Esophagus muscularis mucosa (tissue), 4 donors: ENCODE measurements around the gene MUC2. TPM values are rescaled to one million over a fixed set of nuclear protein-coding genes. Genes with fewer than 3 reads are reported as not detected.

Source experiments
- DNase-seq: peaks from one replicate; pipeline ENCODE4 v3.0.0-alpha.2; 2017; ENCODE audit errors: extremely low spot score
- H3K27ac ChIP-seq, 4 donors: fragments of 200-600 bp; sonication (generic); replicated peaks in 1 of 4; 1 replicate in 3 of 4; 2 replicates in 1 of 4; pipeline ENCODE4 v1.5.1; 2016 to 2019; ENCODE audit warnings: mild to moderate bottlenecking in 1 of 4
- H3K27me3 ChIP-seq, 4 donors: fragments of 200-600 bp; sonication (generic); one replicate each; pipeline versions ENCODE4 v1.5.1 to v1.6.0; 2016 to 2019
- H3K36me3 ChIP-seq, 4 donors: fragments of 200-600 bp; sonication (generic); one replicate each; pipeline ENCODE4 v1.5.1; 2016 to 2019
- H3K4me1 ChIP-seq, 4 donors: fragments of 200-600 bp; sonication (generic); one replicate each; pipeline ENCODE4 v1.5.1; 2016 to 2019
- H3K4me3 ChIP-seq, 4 donors: fragments of 200-600 bp; sonication (generic); 1 replicate in 2 of 4; 2 replicates in 2 of 4; pipeline ENCODE4 v1.5.1; 2016 to 2019; ENCODE audit warnings: mild to moderate bottlenecking in 4 of 4, moderate library complexity in 1 of 4
- H3K9me3 ChIP-seq, 4 donors: fragments of 200-600 bp; sonication (generic); 1 replicate in 3 of 4; 2 replicates in 1 of 4; pipeline ENCODE4 v1.5.1; 2016 to 2019
- EP300 ChIP-seq: sonication (generic); formaldehyde crosslinking; IDR thresholded peaks from one replicate; pipeline ENCODE4 v1.6.1; 2017; ENCODE audit warnings: antibody characterized with exemption
- POLR2A ChIP-seq: fragments of 450-650 bp; IDR thresholded peaks from one replicate; pipeline ENCODE4 v1.6.1; 2017; ENCODE audit warnings: antibody characterized with exemption, moderate library complexity, mild to moderate bottlenecking, low read depth
- POLR2AphosphoS5 ChIP-seq, 2 donors: sonication (generic); formaldehyde crosslinking; IDR thresholded peaks; one replicate each; pipeline ENCODE4 v1.6.1; 2017; ENCODE audit warnings: antibody characterized with exemption in 2 of 2
- WGBS: methylation state at CpG from one replicate; pipeline ENCODE4 v1.1.5; 2018; 5-methylcytosine and 5-hydroxymethylcytosine counted together
- intact Hi-C: fragments of 100-400 bp; cut with DNase I; formaldehyde crosslinking; loops from one replicate; pipeline ENCODE4 v1.15.1; 2023
- total RNA-seq, 4 donors: library from RNA; depleted of rRNA; stranded (reverse); fragments of >200 nt; gene quantifications; one replicate each; pipeline versions ENCODE4 v1.1.0 to v1.2.1, GENCODE V29; 2016
- TF ChIP-seq, protein P1 (sequence below), 3 experiments: fragments of 200-600 bp in 2 of 3; fragments of 450-650 bp in 1 of 3; sonication (generic) in 2 of 3; IDR thresholded peaks; one replicate each; pipeline ENCODE4 v1.5.1; 2017 to 2019; ENCODE audit warnings: antibody characterized with exemption in 3 of 3, mild to moderate bottlenecking in 2 of 3, moderate library complexity in 1 of 3

MUC2 gene
- total RNA-seq, 4 donors from 2014 or later: 0.34 TPM; not detected in 3

DNA sequence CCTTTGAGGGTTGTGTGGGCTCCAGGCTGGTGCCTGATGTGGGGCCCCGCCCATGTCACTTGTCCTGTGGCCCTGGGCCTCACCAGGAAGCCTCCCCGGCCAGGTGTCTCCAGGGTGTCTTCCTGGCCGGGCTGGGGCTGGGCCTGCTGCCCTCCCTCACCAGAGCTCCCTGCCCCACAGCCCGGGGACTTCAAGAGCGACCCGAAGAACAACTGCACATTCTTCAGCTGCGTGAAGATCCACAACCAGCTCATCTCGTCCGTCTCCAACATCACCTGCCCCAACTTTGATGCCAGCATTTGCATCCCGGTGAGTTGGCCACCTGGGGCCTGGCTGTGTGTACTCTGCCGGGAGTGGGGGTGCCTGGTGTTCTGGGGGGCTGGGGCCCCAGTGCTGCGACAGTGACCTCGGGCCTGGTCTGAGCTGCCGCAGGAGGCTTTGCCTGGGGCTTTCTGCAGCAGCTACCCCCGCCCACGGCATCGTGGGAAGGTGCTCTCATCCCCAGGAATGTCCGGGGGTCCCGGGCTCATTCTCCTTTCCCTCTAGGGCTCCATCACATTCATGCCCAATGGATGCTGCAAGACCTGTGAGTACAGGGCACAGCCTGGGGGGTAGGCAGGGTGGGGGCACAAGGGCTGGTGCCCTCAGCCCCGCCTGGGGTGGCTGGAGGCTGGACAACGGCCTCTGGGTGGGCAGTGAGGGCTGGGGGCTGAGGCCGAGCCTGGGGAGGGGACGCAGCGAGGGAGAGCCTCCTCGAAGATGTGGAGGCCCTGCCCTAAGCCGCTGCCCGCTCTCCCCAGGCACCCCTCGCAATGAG is 34.6 kb downstream of the MUC2 start:
- TF ChIP-seq, protein P1, sequence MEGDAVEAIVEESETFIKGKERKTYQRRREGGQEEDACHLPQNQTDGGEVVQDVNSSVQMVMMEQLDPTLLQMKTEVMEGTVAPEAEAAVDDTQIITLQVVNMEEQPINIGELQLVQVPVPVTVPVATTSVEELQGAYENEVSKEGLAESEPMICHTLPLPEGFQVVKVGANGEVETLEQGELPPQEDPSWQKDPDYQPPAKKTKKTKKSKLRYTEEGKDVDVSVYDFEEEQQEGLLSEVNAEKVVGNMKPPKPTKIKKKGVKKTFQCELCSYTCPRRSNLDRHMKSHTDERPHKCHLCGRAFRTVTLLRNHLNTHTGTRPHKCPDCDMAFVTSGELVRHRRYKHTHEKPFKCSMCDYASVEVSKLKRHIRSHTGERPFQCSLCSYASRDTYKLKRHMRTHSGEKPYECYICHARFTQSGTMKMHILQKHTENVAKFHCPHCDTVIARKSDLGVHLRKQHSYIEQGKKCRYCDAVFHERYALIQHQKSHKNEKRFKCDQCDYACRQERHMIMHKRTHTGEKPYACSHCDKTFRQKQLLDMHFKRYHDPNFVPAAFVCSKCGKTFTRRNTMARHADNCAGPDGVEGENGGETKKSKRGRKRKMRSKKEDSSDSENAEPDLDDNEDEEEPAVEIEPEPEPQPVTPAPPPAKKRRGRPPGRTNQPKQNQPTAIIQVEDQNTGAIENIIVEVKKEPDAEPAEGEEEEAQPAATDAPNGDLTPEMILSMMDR (IDR thresholded peaks at IDR 0.05): no peak
- TF ChIP-seq POLR2A (no peak), POLR2AphosphoS5 (IDR thresholded peaks at IDR 0.05) (no peak), EP300 (no peak)
- no peak for DNase-seq

DNA sequence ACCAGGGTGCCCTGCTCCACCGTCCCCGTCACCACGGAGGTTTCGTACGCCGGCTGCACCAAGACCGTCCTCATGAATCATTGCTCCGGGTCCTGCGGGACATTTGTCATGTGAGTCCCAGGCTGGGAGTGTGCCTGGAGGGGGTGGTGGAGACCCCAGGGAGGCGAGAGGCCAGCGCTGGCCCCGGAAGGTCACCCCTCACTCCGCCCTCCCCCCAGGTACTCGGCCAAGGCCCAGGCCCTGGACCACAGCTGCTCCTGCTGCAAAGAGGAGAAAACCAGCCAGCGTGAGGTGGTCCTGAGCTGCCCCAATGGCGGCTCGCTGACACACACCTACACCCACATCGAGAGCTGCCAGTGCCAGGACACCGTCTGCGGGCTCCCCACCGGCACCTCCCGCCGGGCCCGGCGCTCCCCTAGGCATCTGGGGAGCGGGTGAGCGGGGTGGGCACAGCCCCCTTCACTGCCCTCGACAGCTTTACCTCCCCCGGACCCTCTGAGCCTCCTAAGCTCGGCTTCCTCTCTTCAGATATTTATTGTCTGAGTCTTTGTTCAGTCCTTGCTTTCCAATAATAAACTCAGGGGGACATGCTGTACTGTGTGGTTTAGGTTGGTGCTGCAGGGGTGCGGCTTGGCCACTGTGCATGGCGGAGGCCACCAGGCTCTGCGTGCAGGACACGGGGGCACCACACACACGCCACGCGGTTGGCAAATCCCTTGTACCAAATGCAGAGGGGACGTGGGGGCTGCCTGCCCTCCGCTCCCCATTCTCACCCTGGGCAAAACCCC is 35.4 kb downstream of the MUC2 start:
- 90% methylated on average over 39 of the region's 39 CpGs for WGBS
- intact Hi-C loops: no loop called here
- no peaks in the 10 kb centered on the region for H3K4me1 ChIP-seq
- H3K9me3 ChIP-seq: no peaks in the 10 kb centered on the region
- H3K27me3 ChIP-seq: peaks cover 0 to 66% (median 0%) of the 10 kb centered on the region in 4 donors
- H3K27ac ChIP-seq: no peak overlapping the region
- TF ChIP-seq, protein P1 (IDR thresholded peaks at IDR 0.05): no peak
- TF ChIP-seq EP300 (no peak), POLR2A (no peak), POLR2AphosphoS5 (IDR thresholded peaks at IDR 0.05) (no peak)
- H3K4me3 ChIP-seq: no peak overlapping the region
- no peaks in the 10 kb centered on the region for H3K36me3 ChIP-seq
- no peak for DNase-seq

More for the DNA sequence above, 34.6 kb downstream of the MUC2 start:
- intact Hi-C loops: no loop called here
- Histone ChIP-seq H3K4me1 (no peaks in the 10 kb centered on the region), H3K36me3 (no peaks in the 10 kb centered on the region), H3K9me3 (no peaks in the 10 kb centered on the region), H3K4me3 (no peak overlapping the region), H3K27ac (no peak overlapping the region), H3K27me3 (peaks cover 0 to 72% (median 0%) of the 10 kb centered on the region in 4 donors)
- 87% methylated on average over 7 of the region's 28 CpGs for whole genome bisulfite sequencing

DNA sequence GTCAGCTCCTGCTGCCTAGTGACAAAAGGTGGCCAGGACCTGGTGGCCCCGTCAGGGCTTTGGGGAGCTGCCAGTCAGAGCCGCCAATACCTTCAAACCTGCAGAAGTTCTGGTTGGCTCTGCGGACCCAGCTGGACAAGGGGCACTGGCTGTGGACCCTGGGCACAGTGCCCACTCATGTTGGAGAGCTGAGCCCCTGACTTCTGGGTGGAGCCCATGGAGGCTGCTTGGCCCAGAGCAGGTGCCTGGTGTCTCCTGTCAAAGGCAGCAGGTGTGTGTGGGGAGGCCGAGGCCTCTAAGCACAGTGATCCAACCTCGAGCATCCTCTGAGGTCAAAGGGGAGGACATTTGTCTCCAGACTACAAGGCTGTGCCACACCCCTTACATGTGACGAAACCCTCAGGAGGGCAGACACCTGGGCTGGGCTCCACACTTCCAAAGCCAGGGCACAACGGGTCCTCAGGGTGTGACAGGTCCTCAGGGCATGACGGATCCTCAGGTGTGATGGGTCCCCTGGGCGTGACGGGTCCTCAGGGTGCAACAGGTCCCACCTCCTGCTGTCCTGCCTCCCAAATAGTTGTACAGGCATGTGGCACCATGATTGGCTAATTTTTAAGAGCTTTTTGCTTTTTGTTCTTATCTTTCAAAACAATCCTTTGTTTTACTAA is 37.0 kb downstream of the MUC2 start:
- TF ChIP-seq POLR2A: no peak
- no peak for TF ChIP-seq EP300
- TF ChIP-seq POLR2AphosphoS5 (IDR thresholded peaks at IDR 0.05): no peak
- TF ChIP-seq, protein P1 (IDR thresholded peaks at IDR 0.05): no peak
- no peak for DNase-seq
- no peak overlapping the region for H3K27ac ChIP-seq
- no peak overlapping the region for H3K4me3 ChIP-seq
- H3K36me3 ChIP-seq: no peaks in the 10 kb centered on the region
- H3K9me3 ChIP-seq: no peaks in the 10 kb centered on the region
- WGBS: 71% methylated on average over 7 of the region's 10 CpGs
- H3K27me3 ChIP-seq: peaks cover 0 to 63% (median 0%) of the 10 kb centered on the region in 4 donors
- intact Hi-C loops: no loop called here
- no peaks in the 10 kb centered on the region for H3K4me1 ChIP-seq

DNA sequence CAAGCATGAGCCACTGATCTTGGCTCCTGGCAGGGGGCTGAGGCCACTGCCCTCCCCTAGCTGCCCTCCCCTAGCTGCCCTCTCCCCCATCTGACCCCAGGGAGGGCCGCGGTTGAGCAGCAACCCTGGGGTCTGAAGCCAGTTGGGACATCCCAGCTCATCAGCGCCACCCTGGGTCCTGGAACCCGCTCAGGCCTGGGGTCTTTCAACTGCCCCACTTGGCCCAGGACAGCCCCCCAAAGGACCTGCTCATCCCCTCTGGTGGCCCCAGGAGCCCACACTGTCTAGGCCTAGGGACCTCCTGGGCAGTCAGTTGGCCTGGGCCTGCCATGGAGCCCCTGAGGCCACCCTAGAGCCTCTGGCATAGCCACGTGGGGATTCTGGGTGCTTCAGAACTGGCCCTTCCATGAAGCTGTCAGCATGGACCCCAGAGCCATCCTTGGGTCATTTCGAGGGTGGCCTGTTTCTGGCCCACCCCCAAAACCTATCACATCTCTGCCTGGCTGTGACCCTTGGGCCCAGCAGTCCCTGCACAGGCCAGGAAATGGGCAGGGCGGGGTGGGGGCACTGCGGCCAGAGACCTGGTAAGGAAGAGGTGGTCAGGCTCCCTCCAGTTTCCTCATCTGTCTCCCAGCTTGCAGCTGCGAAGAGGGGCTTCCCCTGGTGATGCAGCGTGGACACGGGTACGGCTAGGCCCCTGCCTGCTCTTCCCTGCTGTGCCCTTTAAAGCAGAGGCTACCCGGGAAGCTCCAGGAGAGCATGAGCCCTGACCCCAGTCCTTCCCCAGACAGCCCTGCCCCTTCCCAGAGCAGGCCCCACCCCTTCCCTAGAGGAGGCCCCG is 37.9 kb downstream of the MUC2 start:
- peaks cover 0 to 60% (median 0%) of the 10 kb centered on the region in 4 donors for H3K27me3 ChIP-seq
- no peak for DNase-seq
- H3K4me1 ChIP-seq: no peaks in the 10 kb centered on the region
- no peak overlapping the region for H3K27ac ChIP-seq
- WGBS: no CpG with 5 or more reads among the region's 14 CpGs
- TF ChIP-seq, protein P1 (IDR thresholded peaks at IDR 0.05): no peak
- TF ChIP-seq POLR2A (no peak), POLR2AphosphoS5 (IDR thresholded peaks at IDR 0.05) (no peak), EP300 (no peak)
- no peaks in the 10 kb centered on the region for H3K9me3 ChIP-seq
- H3K36me3 ChIP-seq: no peaks in the 10 kb centered on the region
- H3K4me3 ChIP-seq: no peak overlapping the region
- intact Hi-C loops: no loop called here
